ENCODE measurements around the gene GABPA.
"Not testable (repeated sequence)": the region's sequence is repeated elsewhere in the genome, so short reads cannot be mapped to it uniquely, and the experiment has no call there.

GABPA gene

DNA sequence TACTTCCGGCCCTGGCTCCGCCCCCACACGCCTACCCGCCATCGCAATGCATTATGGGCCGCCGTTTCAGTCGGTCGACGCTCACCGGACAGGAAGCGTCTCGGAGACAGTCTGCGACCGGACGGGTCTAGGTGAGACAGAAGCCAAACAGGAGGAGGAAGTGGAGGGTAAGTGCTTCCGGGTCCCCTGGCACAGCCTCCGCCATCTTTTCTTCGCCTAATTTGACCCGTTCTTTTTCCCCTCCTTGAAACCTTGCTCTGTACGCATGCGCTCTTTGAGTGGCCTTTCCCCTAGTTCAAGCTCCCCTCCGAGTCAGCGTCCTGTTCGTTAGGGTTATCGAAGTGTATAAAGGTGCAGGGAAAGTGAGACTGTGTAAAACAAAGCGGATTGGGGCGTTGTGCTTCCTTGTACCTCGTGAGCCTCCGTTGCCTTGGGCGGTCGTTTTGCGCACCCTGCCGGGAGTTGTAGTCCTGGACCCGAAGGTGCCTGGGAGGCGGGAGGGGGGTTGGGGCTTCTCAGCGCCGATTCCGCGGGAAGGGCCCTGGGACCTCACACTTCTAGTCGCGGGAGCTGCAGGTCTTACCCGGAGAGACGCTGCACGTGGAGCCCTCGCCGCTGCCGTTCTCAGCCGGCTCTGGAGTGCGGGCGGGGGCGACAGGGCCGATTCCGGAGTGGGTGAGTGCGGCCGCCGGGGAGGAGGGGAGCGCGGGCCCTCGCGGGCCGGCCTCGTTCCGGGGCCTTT lies at the start of gene GABPA, which contains the start of gene ATP5PF:
Gene GABPA (plus strand): TSS at position 69 of the 742 bp plus-strand sequence. CDS start 6,627 bp downstream, outside the sequence.
Gene ATP5PF (minus strand): TSS at position 1 of the 742 bp plus-strand sequence. CDS start 5,110 bp downstream, outside the sequence.
- TF ChIP-seq, protein P1, sequence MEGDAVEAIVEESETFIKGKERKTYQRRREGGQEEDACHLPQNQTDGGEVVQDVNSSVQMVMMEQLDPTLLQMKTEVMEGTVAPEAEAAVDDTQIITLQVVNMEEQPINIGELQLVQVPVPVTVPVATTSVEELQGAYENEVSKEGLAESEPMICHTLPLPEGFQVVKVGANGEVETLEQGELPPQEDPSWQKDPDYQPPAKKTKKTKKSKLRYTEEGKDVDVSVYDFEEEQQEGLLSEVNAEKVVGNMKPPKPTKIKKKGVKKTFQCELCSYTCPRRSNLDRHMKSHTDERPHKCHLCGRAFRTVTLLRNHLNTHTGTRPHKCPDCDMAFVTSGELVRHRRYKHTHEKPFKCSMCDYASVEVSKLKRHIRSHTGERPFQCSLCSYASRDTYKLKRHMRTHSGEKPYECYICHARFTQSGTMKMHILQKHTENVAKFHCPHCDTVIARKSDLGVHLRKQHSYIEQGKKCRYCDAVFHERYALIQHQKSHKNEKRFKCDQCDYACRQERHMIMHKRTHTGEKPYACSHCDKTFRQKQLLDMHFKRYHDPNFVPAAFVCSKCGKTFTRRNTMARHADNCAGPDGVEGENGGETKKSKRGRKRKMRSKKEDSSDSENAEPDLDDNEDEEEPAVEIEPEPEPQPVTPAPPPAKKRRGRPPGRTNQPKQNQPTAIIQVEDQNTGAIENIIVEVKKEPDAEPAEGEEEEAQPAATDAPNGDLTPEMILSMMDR (IDR thresholded peaks at IDR 0.05; ENCODE audit: low read depth, low read length): no peak

DNA sequence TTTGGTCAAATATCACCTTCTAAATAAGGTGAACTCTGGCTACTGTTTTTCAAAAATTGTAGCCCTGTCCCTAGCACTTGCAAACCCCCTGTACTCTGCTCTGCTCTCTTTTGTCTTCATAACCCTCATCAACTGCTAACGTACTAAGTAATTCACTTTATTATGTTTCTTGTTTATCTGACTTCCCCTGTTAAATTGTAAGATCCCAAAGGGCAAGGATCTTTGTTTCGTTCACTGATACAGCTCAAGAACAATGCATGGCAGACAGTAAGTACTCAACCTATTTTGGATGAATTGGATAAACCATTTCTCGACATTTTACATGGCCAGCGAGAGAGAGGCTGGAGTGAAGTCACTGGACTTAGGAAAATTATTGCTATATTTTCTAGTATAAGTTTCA lies 47.0 kb upstream of the GABPA start:
- no peak overlapping the region for H3K4me3 ChIP-seq (ENCODE audit: low read depth, low read length)
- TF ChIP-seq, protein P1 (IDR thresholded peaks at IDR 0.05; ENCODE audit: low read depth, low read length): no peak

More for the DNA sequence above, at the start of gene GABPA, which contains the start of gene ATP5PF:
- peak within 1 kb of the TSS; percentile 90 for H3K4me3 ChIP-seq (ENCODE audit: low read depth, low read length)

GRCh38 chr21:25688275-25689155 lies 46.3 kb upstream of the GABPA start:
- TF ChIP-seq, protein P1 (IDR thresholded peaks at IDR 0.05; ENCODE audit: low read depth, low read length): no peak
- no peak overlapping the region for H3K4me3 ChIP-seq (ENCODE audit: low read depth, low read length)

DNA sequence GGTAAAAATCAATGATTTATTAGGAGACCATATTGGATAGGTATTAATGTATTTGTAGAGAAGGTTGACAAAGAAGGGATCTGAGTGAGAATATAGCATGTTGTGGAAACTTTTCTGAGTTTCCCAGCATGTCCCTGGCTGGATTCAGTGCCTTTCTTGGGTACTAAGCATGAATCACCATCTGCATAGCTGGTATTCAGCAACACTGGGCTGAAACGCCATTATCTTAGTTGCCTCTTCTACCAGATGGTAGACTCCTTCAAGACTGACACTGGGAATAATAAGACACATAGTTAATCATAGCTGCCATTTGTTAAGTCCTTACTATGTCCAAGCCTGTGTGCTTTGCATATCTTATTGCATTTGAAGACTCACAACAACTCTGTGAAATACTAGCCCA lies 45.5 kb upstream of the GABPA start:
- no peak overlapping the region for H3K4me3 ChIP-seq (ENCODE audit: low read depth, low read length)
- TF ChIP-seq, protein P1 (IDR thresholded peaks at IDR 0.05; ENCODE audit: low read depth, low read length): no peak

DNA sequence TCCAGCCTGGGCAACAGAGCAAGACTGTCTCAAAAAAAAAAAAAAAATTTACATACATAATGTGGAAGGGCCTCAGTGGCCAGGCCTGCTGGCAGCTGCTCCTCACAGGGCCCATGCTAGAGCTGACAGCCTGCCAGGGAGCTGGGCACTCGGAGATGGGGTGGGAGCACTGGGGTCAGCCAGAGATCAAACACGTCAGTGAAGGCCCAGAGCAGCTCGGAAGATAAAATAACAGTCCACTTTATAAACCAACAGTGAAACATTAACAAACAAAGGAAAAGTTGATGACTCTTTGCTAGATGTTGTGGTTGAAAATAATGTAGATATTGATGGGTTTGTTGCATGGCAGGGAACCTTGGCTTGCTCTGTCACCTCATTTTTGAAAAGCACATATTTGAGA lies 42.8 kb upstream of the GABPA start:
- H3K4me3 ChIP-seq (ENCODE audit: low read depth, low read length): no peak overlapping the region
- TF ChIP-seq, protein P1 (IDR thresholded peaks at IDR 0.05; ENCODE audit: low read depth, low read length): no peak

GRCh38 chr21:25695461-25695860 lies 39.3 kb upstream of the GABPA start:
- H3K4me3 ChIP-seq (ENCODE audit: low read depth, low read length): not testable (repeated sequence)

DNA sequence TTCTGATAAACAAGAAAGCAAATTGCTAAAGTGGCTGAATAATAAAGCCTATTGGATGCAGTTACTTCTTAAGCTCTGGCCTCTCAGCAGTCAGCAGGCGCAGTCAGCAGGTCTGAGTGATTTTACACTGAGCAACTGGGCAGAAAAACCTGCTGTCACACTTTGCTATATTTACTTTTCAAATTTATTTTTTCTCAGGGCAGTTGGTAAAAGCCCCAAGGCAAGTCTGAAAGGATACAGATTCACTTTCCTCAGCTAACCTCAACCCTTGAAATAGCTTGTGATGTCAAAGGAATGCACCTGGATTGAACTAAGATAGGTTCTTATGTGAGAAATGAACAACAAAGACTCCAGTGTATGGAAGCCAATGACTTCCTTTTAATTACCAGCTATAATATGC lies 34.0 kb upstream of the GABPA start:
- TF ChIP-seq, protein P1 (IDR thresholded peaks at IDR 0.05; ENCODE audit: low read depth, low read length): no peak

More for the DNA sequence above, 34.0 kb upstream of the GABPA start:
- H3K4me3 ChIP-seq (ENCODE audit: low read depth, low read length): no peak overlapping the region

Data from WI38 (cell line).